NCI-H774 (cell line): ENCODE measurements around the gene CREG1.
"Not testable (repeated sequence)": the region's sequence is repeated elsewhere in the genome, so short reads cannot be mapped to it uniquely, and the experiment has no call there.

Experiments used
- DNase-seq: peaks from one replicate; lab custom pipeline; 2025; lab: John Stamatoyannopoulos, UW

Gene CREG1

DNA sequence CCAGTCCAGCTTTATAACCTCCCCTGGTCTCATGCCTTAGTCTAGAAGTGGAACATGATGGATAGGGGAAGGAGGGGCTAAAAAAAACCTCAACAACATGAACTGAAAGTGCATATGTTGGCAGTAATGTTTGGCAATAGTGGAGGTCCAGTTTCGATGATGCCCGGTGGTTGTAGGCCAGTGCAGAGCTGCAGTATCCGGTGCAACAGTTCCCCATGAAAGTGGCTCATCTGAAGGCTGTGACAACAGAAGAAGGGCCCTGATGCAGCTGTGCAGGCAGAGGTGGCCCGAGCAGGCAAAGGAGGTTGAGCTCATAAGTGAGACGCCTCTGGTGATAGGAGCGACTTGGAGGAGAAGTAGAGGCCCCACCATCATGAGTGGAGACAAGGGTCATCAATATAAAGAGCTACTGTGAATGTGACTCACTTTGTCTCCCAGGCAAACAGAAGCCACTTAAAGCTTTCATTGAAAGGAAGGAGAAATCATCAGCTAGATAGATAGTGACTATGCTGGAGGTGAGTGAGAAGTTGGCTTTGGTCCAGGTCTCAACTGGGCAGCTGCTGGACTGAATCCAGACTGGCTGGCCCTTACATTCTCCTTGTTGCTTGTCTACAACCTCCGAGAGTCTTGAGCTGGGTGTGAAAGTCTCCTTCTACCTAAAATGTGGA, 10.2 kb upstream of the CREG1 start:
- no peak for DNase-seq

DNA sequence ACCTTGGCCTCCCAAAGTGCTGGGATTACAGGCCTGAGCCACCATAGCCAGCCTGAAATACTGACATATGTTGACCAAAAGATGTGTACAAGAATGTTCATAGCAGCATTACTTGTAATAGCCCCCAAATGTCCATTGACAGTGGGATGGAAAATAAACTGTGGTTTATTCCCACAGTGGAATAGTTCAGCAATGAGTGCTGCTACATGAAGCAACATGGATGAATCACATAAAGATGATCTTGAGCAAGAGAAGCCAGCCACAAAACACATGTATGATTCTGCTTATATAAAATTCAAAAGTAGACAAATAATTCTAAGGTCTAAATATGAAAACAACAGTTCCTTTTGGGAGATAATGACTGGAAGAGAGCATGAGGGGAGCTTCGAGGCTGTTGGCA, 9.1 kb upstream of the CREG1 start:
- no peak for DNase-seq

DNA sequence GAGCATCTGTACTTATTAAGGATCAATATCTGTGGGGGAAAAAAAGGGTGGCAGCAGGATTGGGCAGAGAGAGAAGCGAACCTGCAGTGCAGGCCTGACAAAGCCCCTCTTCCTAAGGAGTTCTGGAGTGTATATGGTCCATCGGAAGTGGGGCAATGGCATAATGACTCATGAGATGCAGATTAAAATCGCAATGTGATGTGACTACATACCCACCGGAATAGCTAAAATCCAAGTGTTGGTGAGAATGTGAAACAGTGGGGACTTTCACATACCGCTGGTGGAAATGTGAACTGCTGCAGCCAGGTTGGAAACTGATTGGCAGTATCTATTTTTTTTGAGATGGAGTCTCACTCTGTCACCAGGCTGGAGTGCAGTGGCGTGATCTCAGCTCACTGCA, 8.2 kb upstream of the CREG1 start:
- DNase-seq = no peak

GRCh38 chr1:167555971-167556714, 2.6 kb upstream of the CREG1 start:
- DNase-seq = peak; percentile 74

DNA sequence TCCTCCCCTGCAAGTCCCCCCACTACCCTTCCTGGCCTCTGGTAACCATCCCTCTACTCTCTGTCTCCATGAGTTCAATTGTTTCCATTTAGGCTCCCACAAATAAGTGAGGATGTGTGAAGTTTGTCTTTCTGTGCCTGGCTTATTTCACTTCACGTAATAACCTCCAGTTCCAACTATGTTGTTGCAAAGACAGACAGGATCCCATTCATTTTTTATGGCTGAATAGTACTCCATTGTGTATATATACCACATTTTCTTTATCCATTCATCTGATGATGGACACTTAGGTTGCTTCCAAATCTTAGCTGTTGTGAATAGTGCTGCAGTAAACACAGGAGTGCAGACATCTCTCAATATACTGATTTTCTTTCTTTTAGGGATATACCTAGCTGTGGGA, 1.5 kb upstream of the CREG1 start:
- not testable (repeated sequence) for DNase-seq

- no peak for DNase-seq
These were observed 642 bp upstream of the CREG1 start for GRCh38 chr1:167554028-167554779.

- DNase-seq = no peak
These were observed 2.2 kb downstream of the CREG1 start for GRCh38 chr1:167551362-167551761.

DNA sequence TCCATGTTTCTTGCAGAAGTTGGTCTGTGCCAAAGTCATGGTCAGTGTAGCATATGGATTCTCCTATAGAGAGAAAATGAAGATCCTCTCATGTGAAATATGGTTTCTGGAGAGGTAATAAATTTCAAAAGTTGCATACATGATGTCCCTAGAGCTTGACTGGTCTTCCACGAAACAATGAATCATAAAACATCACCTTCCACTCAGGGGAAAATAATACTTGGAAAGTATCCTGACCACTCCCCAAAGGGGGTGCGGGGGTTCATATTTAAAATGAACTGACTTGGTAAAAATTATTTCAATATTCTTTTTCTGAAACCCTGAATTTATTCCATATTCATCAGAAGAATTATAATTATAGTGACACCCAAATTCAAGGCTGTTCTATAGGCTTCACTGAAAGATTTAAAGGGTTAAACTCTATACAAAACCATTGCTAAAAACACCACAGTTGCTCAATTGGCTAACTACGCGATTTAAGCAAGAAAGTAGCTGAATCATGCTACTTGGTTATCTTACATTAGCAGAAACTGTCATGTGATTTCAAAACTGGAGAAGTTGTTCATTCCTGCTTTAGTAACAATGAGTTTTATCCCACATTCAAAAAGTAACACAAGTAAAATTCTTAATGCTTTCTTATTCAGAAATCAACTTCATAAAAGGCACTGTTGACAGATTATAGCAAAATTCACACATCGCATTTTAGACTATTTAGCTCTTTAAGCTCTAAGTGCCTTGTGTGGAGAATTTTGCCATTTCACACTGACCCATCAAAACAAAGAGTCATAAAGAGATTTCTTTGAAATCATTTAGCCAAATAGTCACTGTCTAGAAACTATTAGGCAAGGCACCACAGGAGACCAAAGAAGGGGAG, 5.3 kb downstream of the CREG1 start:
- DNase-seq = no peak

DNA sequence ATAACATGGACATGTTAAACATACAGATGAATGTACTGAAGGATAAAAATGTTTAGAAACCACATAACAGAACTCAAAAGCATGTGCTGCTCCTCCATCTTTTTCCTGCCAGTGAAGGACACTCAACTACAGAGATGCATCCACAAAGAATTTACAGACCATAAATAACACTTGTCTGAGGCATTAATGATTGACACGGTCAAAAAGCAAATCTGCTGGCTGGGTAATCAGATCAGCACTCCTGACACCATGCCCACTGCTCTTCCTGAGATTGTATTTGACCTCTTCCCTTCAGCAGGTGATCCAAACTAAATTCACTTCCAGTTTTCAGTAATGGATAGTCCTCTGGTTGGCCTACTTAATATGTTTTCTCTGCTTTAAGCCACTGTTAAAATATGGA, 6.6 kb downstream of the CREG1 start:
- DNase-seq = no peak

DNA sequence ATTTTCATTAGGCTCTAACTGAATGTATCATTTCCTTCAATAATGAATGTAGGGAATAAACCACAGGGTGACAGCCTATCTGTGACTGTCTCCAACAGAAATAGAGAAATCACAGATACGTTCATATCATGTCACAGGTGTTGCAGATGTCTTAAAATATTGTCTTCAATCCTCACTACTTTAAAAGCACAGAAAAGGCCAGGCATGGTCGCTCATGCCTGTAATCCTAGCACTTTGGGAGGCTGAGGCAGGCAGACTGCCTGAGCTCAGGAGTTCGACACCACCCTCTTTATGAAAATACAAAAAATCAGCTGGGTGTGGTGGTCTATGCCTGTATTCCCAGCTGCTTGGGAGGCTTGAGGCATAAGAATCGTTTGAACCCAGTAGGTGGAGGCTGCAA, 8.2 kb downstream of the CREG1 start:
- no peak for DNase-seq

DNA sequence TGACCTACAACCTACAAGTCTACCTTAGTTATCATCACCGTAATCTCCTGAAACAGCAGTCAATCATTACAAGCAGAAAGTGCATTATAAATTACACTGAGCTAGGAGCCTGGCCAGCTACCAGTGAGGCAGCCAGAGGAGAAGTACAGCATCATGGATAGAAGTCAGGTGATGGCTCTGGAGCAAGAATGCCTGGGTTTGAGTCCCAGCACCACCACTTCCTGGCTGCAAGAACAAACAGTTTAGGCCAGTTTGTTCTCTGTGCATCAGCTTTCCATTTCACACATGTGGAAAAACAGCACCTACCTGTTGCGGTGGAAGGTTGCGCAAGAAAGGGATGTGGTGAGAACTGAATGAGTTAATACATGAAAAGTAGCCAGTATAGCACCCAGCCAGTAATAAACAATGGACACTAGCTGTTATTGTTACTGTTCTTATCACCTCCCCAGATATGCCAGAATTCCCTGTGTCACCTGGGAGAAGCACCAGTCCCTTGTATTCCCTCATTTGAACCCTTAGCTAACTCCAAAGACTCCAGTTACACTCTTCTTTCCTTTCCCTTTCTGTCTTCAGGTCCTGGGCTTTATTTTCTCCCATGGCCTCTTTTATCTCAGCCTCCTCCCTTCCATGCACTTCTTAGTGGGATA, 9.0 kb downstream of the CREG1 start:
- no peak for DNase-seq

DNA sequence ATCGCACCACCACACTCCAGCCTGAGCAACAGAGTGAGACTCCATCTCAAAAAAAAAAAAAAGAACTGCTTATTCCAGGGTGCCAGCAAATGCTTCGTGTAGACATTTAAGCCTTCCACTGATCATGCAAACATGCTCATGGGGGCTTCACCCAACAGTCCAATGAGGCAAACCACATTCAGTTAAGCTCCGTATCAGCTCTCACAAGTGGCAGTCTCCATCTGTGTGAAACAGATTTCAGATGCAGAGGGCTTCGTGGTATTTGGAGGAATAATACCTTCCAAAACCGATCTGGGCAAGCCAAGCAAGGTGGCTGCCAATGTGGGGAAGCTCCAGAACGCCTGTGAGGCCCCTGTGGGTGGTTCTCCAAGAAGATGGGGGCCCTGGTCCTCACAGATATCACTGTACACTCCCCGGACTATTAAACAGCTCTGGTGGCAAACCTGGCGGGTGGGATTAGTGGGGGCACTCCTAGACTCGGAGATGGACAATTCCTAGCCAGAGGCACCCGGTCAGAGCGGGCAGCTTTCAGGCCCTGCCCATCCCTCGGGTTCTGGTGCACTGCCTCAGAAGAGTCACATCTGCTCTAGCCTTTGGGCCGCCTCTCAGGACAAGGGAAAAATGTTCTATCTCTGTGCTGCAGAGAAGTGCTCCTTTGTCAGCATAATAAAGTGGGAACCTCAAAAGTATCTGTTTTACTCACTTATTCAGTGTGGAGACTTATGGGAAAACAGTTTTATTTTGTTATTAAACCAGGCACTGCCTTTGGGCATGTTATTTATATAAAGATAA, 10.2 kb downstream of the CREG1 start:
- DNase-seq = no peak

- DNase-seq = no peak
These were observed 11.2 kb downstream of the CREG1 start for GRCh38 chr1:167542109-167543032.

GRCh38 chr1:167541610-167542009, 12.0 kb downstream of the CREG1 start:
- no peak for DNase-seq

- no peak for DNase-seq
These were observed 12.6 kb downstream of the CREG1 start for GRCh38 chr1:167541003-167541402.

GRCh38 chr1:167538657-167539056, 14.9 kb downstream of the CREG1 start:
- DNase-seq = no peak

- peak; percentile 51 for DNase-seq
These were observed 19.7 kb downstream of the CREG1 start for GRCh38 chr1:167533851-167534300.

DNA sequence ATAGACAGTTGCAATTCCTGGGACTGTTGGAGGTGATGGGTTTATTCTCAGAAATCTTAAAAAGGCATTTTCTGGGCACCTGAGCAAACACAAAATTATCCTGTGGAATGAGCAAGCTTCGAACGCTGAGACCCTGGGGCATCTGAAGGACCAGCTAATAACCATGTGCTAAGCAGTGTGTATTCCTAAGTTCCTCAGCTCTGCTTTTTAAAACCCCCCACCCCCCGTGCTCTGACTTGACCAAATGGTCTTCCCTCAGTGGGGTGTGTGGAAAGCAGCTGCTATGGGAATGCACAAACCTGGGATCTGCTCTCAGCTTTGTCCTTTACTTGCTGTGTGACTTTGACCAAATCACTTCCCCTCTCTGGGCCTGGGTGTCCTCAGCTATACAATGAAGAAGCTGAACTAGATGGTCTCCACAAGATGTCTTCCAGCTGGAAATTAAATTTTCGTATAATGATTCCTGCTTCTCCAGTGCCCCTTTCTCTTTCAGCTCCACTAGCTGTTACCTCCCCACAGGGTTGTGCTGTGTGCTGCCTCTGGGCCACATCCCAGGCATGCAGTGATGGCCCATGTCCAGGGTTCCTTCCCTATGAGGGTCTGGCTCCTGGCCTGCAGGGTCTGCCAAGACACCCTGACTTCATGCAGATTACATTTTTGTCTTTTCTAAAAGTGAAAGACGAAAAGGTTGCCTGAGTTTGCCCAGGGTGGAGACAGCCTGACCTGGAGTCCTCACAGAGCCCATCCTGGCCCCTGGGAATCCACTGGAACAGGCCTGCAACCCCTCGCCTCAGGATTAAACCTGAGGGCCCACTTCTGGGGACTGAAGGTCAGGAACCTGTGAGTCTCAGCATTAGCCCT, 20.4 kb downstream of the CREG1 start:
- DNase-seq = no peak

- DNase-seq = no peak
These were observed 21.2 kb downstream of the CREG1 start for GRCh38 chr1:167532375-167532774.
